ENCODE results near the gene LYPD1.

LYPD1 gene

GRCh38 chr2:132667706-132668105, 2.3 kb downstream of the LYPD1 start:
- H3K27ac ChIP-seq = no peak overlapping the region
- TF ChIP-seq, protein P1, sequence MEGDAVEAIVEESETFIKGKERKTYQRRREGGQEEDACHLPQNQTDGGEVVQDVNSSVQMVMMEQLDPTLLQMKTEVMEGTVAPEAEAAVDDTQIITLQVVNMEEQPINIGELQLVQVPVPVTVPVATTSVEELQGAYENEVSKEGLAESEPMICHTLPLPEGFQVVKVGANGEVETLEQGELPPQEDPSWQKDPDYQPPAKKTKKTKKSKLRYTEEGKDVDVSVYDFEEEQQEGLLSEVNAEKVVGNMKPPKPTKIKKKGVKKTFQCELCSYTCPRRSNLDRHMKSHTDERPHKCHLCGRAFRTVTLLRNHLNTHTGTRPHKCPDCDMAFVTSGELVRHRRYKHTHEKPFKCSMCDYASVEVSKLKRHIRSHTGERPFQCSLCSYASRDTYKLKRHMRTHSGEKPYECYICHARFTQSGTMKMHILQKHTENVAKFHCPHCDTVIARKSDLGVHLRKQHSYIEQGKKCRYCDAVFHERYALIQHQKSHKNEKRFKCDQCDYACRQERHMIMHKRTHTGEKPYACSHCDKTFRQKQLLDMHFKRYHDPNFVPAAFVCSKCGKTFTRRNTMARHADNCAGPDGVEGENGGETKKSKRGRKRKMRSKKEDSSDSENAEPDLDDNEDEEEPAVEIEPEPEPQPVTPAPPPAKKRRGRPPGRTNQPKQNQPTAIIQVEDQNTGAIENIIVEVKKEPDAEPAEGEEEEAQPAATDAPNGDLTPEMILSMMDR (conservative IDR thresholded peaks at IDR 0.05) = no peak
- TF ChIP-seq ZFX (IDR thresholded peaks at IDR 0.05) = no peak

DNA sequence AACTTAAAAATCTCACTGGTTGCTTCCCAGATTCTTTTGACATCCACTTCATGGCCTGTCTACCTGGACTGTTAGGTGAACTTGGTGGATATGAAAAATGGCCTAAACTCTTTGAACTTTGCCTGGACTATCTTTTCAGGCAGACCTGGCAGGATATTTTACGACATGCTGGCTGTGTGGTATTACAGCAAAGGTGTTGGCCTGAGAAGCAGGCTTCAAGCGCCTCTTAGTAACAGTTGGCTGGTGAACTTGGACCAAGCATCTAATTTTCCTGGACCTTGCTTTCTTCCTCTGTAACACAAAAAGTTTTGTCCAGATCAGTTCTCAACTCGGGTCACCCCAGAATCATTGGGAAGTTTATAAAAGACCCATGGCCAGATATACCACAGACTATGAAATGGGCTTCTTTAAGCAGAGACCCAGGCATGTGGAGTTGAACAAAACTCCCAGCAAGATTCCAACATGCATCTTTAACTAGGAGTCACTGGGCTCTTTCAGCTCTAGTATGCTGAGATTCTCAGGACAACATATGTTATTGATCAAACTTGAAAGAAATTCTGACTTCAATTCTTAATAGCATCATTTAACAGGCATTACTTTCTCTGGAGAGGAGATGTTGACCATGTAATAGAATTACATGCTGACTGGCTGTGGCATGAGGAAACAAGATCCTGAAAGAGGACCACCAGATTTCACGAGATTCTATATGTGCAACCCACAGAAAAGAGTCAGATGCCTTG, 4.4 kb downstream of the LYPD1 start:
- H3K27ac ChIP-seq = no peak overlapping the region
- TF ChIP-seq, protein P1 (conservative IDR thresholded peaks at IDR 0.05) = no peak
- TF ChIP-seq ZFX (IDR thresholded peaks at IDR 0.05) = no peak

GRCh38 chr2:132664096-132664495, 5.9 kb downstream of the LYPD1 start:
- no peak overlapping the region for H3K27ac ChIP-seq
- no peak for TF ChIP-seq ZFX (IDR thresholded peaks at IDR 0.05)
- TF ChIP-seq, protein P1 (conservative IDR thresholded peaks at IDR 0.05) = no peak

DNA sequence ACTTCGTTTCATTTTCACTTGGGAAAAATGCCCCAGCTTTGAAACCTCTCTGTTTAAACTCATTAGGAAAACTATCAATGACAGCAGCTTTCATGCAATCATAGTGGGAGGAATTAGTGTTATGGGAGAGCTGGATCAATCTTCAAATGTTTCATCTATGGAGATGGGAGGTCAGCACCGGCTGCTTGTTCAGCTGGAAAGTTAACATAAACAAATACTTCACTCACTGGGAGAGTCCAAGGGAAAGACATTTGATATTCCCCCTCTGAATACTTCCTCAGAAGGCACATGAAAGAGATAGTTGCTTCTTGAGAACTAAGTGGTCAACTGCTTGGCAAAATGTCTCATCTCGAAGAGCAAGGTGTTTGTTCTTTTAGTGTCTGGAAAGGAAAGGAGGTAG, 7.3 kb downstream of the LYPD1 start:
- TF ChIP-seq, protein P1 (conservative IDR thresholded peaks at IDR 0.05) = no peak
- no peak for TF ChIP-seq ZFX (IDR thresholded peaks at IDR 0.05)
- no peak overlapping the region for H3K27ac ChIP-seq

DNA sequence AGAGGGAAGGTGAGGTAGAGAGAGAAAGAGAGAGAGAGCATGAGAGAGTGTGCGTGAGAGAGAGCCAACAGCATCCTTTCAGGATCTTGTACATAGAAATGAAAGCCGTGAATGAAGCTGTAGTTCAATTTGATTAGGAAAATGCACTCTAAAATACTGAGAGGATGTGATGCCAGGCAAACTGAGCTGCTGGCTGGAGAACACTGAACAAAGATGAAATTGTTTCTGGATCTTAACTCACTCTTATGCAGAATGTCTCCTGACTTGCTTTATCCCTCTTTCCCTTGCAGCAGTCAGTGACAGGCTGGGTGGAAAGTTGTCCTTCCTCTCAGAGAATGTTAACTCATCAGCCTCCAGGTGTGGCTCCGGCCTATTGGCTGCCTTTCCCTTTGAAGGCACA, 10.7 kb downstream of the LYPD1 start:
- no peak overlapping the region for H3K27ac ChIP-seq

DNA sequence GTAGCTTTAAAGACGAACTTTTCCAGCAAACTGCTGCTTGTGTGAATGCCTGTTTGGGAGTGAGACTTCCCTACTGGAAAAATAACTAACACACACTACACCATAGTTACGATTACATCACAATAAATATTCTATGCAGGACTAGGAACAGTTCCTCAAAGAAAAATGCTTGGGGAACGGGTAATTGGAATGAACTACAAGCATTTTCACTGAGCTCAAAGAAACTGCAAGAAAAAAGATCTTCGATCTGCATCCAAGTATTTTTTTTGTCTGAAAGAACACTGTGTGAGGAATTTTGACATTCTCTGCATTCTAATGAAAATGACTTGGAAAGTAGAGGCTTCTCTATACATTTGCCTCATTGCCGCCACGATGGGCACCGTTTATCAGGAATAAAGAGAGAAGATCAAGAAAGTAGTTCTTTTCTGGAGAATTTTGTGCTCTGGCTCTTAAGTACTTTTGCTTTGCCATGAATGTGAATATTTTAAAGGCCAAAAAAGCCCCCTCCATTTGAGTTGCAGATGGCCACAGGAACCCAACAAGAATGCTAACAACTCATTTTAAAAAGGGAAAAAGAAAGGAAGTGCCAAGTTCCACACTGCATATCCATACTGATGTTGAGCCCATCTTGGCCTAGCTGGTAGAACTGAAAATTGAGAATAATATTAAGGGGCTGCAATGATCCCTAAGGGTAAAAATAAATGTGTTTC, 13.6 kb downstream of the LYPD1 start:
- TF ChIP-seq, protein P1 (conservative IDR thresholded peaks at IDR 0.05) = no peak
- TF ChIP-seq ZFX (IDR thresholded peaks at IDR 0.05) = no peak
- no peak overlapping the region for H3K27ac ChIP-seq

More for the DNA sequence above, 10.7 kb downstream of the LYPD1 start:
- no peak for TF ChIP-seq ZFX (IDR thresholded peaks at IDR 0.05)
- TF ChIP-seq, protein P1 (conservative IDR thresholded peaks at IDR 0.05) = no peak

DNA sequence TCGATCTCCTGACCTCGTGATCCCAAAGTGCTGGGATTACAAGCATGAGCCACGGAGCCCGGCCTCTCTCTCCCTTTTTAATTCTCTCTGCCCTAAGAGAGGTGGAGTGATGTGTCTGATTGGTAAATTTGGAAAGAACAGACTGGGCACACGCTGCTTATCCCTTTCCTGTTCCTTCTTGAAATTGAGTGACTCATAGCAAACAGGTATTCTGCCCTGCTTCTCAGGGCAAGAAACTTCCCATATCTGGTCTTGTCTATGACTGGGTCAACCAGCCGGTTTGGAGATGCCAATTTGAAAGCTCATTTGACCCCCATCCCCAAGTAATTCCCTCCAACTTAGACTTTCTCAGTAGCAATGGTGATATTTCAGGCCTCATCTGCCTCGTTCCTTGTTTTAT, 15.0 kb downstream of the LYPD1 start:
- TF ChIP-seq, protein P1 (conservative IDR thresholded peaks at IDR 0.05) = no peak
- no peak for TF ChIP-seq ZFX (IDR thresholded peaks at IDR 0.05)

More for the DNA sequence above, 15.0 kb downstream of the LYPD1 start:
- H3K27ac ChIP-seq = no peak overlapping the region

Data from C4-2B (cell line).